GM23248 (cell line): Measurements from ENCODE around the gene ACLY. TPM values are rescaled to one million over a fixed set of nuclear protein-coding genes. Genes with fewer than 3 reads are reported as not detected.
A peak's percentile ranks its signal among the peaks of the same experiment; 100 is the strongest.

Experiments used
- DNase-seq: peaks from one replicate; pipeline ENCODE4 v3.0.0-alpha.2; 2015
- H2AFZ ChIP-seq: fragments of 200-600 bp; sonication (generic); 2 replicates; pipeline ENCODE4 v1.6.1; 2016; ENCODE audit warnings: antibody characterized with exemption
- H3F3A ChIP-seq: fragments of 200-600 bp; sonication (generic); 2 replicates; pipeline ENCODE4 v1.6.1; 2016; ENCODE audit warnings: mild to moderate bottlenecking, antibody characterized with exemption, mixed run types; ENCODE audit not compliant: insufficient read depth
- H3K27ac ChIP-seq: fragments of 200-600 bp; sonication (generic); 2 replicates; pipeline ENCODE4 v1.5.1; 2016; ENCODE audit warnings: mild to moderate bottlenecking
- H3K27me3 ChIP-seq: fragments of 200-600 bp; sonication (generic); replicated peaks from 2 replicates; pipeline ENCODE4 v1.6.1; 2016; ENCODE audit warnings: mild to moderate bottlenecking; ENCODE audit not compliant: insufficient read depth
- H3K36me3 ChIP-seq: fragments of 200-600 bp; sonication (generic); 2 replicates; pipeline ENCODE4 v1.6.1; 2016; ENCODE audit warnings: low read depth, mild to moderate bottlenecking
- H3K4me1 ChIP-seq: fragments of 200-600 bp; sonication (generic); 2 replicates; pipeline ENCODE4 v1.6.1; 2016; ENCODE audit warnings: mild to moderate bottlenecking; ENCODE audit not compliant: insufficient read depth
- H3K4me2 ChIP-seq: fragments of 200-600 bp; sonication (generic); one replicate; pipeline ENCODE4 v1.6.1; 2016; ENCODE audit warnings: mild to moderate bottlenecking; ENCODE audit not compliant: unreplicated experiment
- H3K4me3 ChIP-seq: fragments of 200-600 bp; sonication (generic); 2 replicates; pipeline ENCODE4 v1.5.1; 2016; ENCODE audit warnings: mild to moderate bottlenecking
- H3K79me2 ChIP-seq: fragments of 200-600 bp; sonication (generic); 2 replicates; pipeline ENCODE4 v1.6.1; 2016; ENCODE audit warnings: mild to moderate bottlenecking; ENCODE audit not compliant: insufficient read depth
- H3K9ac ChIP-seq: fragments of 200-600 bp; sonication (generic); 2 replicates; pipeline ENCODE4 v1.6.1; 2016; ENCODE audit warnings: mild to moderate bottlenecking
- H3K9me2 ChIP-seq: fragments of 200-600 bp; sonication (generic); 2 replicates; pipeline ENCODE4 v1.6.1; 2016; ENCODE audit warnings: mixed run types, mild to moderate bottlenecking, moderate library complexity; ENCODE audit not compliant: insufficient read depth
- H3K9me3 ChIP-seq: fragments of 200-600 bp; sonication (generic); one replicate; pipeline ENCODE4 v1.6.1; 2017; ENCODE audit warnings: low read depth
- H4K20me1 ChIP-seq: fragments of 200-600 bp; sonication (generic); 2 replicates; pipeline ENCODE4 v1.6.0; 2016; ENCODE audit not compliant: insufficient read depth
- EZH2 ChIP-seq: fragments of 200-600 bp; sonication (generic); IDR thresholded peaks from 2 replicates; pipeline ENCODE4 v1.6.1; 2018; ENCODE audit warnings: antibody characterized with exemption, mild to moderate bottlenecking; ENCODE audit not compliant: insufficient read depth, poor library complexity, severe bottlenecking
- EZH2phosphoT487 ChIP-seq: fragments of 200-600 bp; sonication (generic); IDR thresholded peaks from 2 replicates; pipeline ENCODE4 v1.6.1; 2018; ENCODE audit warnings: antibody characterized with exemption, moderate library complexity, mild to moderate bottlenecking, low read depth; ENCODE audit not compliant: insufficient read depth
- WGBS, 2 experiments: methylation state at CpG; one replicate each; pipeline ENCODE4 v1.1.6; 2015 to 2017; ENCODE audit warnings: low lambda C conversion rate in 2 of 2, low coverage in 1 of 2; ENCODE audit errors: missing lambda C conversion rate in 2 of 2; 5-methylcytosine and 5-hydroxymethylcytosine counted together
- in situ Hi-C: fragments of 300-500 bp; cut with MboI; formaldehyde crosslinking; loops from 2 replicates; pipeline ENCODE4 v1.15.0; 2020
- polyA plus RNA-seq: library from polyadenylated mRNA; unstranded; fragments of >200 nt; fragmentation: Nextera tagmentation; extraction: Ambion mirVana; gene quantifications from 2 replicates; pipeline ENCODE4 v1.2.1, GENCODE V29; 2016
- total RNA-seq: library from RNA; depleted of rRNA; stranded (reverse); fragments of >200 nt; shearing (Covaris generic); gene quantifications from 2 replicates; pipeline ENCODE4 v1.2.3, GENCODE V29; 2014

The ACLY gene
- total and polyA plus RNA-seq, 2 experiments from 2014 or later = 101 to 144 TPM

GRCh38 chr17:41966463-41967140, 47.9 kb upstream of the ACLY start, which contains the start of gene CNP:
Gene CNP (plus strand): TSS chr17:41966795. CDS start chr17:41966885, 90 bp downstream.
- peaks cover 4% of the 10 kb centered on the region; the same call in 1 of the 2 replicates for H3K36me3 ChIP-seq
- in situ Hi-C loops = loop anchor here (10.0 kb wide), 1 partner anchor 148 kb away; the partner anchor contains the start of gene DHX58
- peak within 1 kb of the TSS; percentile 95 for H3K9ac ChIP-seq
- H3K4me3 ChIP-seq = peak within 1 kb of the TSS; percentile 88
- H3K27ac ChIP-seq = peak within 1 kb of the TSS; percentile 77
- 2% methylated on average over 24 to 71 of the region's 71 CpGs for WGBS, 2 experiments
- peaks cover 9% of the 10 kb centered on the region for H3F3A ChIP-seq
- peak within 1 kb of the TSS; percentile 87 for H2AFZ ChIP-seq
- H4K20me1 ChIP-seq = no peaks in the 10 kb centered on the region
- H3K79me2 ChIP-seq = peaks cover 50% of the 10 kb centered on the region
- H3K9me3 ChIP-seq = no peaks in the 10 kb centered on the region
- H3K9me2 ChIP-seq = no peaks in the 10 kb centered on the region
- peak within 1 kb of the TSS; percentile 92 for H3K4me2 ChIP-seq
- peak; percentile 98 for DNase-seq
- no peak for TF ChIP-seq EZH2phosphoT487
- no peak for TF ChIP-seq EZH2
- no peaks in the 10 kb centered on the region for H3K27me3 ChIP-seq
- peaks cover 13% of the 10 kb centered on the region for H3K4me1 ChIP-seq

DNA sequence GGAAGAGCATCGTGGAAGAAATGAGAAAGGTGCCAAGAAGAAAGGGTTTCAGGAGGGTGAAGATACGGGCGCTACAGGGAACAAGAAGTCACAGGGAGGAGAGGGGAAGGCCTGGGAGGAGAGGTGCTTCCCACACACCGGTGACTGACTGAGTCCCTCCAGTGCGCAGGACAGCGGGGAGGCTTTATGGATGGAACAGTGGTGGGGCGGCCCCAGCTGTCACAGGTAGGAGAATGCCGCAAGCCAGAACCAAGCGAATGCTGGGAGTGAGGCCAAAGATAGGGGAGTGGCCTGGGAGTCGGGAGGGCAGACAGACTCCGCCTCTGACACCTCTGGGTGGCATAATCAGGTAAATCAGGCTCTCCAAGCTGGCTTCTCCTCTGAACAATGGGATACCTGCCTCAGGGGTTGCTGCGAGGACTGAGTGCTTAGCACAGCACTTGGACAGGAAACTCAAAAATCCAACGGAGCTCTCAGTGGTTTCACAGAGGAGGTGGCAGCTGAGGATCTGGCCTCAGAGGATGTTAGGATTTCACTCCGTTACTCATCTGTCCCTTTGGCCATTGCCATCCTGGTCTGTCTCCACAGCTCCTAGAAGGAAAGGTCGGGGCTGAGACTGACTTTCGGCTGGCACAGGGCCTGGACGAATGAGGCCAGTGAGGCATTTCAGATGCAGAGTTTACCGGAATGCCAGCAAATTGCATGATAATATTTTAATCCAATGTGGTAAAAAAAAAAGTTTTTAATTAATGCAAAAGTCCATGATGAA, 47.1 kb upstream of the ACLY start:
- H3K9me2 ChIP-seq = no peaks in the 10 kb centered on the region
- 10 to 11% methylated on average over 17 to 18 of the region's 18 CpGs for WGBS, 2 experiments
- H3F3A ChIP-seq = peaks cover 9% of the 10 kb centered on the region
- H3K4me3 ChIP-seq = peak overlapping the region; percentile 88
- H3K9ac ChIP-seq = peak overlapping the region; percentile 95
- no peaks in the 10 kb centered on the region for H3K27me3 ChIP-seq
- in situ Hi-C loops = loop anchor here (10.0 kb wide), 1 partner anchor 149 kb away; the partner anchor contains the start of gene DHX58
- peak overlapping the region; percentile 92 for H3K4me2 ChIP-seq
- H2AFZ ChIP-seq = peak overlapping the region; percentile 87
- H3K79me2 ChIP-seq = peaks cover 42% of the 10 kb centered on the region
- no peaks in the 10 kb centered on the region for H3K9me3 ChIP-seq
- TF ChIP-seq EZH2 (no peak), EZH2phosphoT487 (no peak)
- DNase-seq = peak; percentile 79
- H4K20me1 ChIP-seq = no peaks in the 10 kb centered on the region
- peaks cover 4% of the 10 kb centered on the region; the same call in 1 of the 2 replicates for H3K36me3 ChIP-seq
- H3K27ac ChIP-seq = peak overlapping the region; percentile 69
- peaks cover 13% of the 10 kb centered on the region for H3K4me1 ChIP-seq

DNA sequence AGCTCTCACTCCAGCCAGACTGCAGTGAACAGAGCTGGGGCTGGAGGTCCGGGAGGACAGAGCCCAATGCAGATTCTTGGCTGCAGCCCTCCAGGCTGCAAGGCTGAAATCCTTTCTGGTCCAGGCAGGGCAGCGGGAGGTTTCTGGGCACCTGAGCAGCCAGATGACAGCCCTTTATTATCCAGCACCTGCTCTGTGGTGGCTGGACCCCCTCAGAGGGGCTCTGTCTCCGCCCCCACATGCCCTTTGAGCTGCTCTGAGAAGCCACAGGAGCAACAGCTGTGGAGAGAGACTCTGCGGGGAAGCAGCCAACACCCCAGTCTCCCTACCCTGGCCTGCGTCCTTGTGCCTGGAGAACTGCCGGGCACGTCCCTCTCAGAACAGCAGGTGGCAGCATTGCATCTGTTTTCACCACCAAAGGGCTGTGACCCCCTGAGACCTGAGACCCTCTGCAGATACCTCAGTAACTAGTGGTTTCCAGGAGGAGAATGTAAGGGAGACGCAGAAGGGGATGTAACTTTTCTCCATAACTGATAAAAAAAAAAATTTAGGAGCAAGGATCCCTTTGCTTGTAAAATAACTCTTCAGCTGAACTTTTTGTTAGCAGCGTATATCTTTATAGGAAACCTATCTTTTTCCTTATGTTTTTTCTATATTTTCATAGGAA, 44.1 kb upstream of the ACLY start:
- Histone ChIP-seq H3K36me3 (no peaks in the 10 kb centered on the region), H3K9ac (no peak overlapping the region), H3K27me3 (no peaks in the 10 kb centered on the region), H3K4me3 (no peak overlapping the region), H3K9me2 (no peaks in the 10 kb centered on the region), H4K20me1 (no peaks in the 10 kb centered on the region), H3K4me1 (peaks cover 13% of the 10 kb centered on the region), H3K9me3 (no peaks in the 10 kb centered on the region), H3K4me2 (no peak overlapping the region), H3K27ac (no peak overlapping the region), H3F3A (peaks cover 9% of the 10 kb centered on the region; the same call in 1 of the 2 replicates), H3K79me2 (peaks cover 12% of the 10 kb centered on the region), H2AFZ (no peak overlapping the region)
- DNase-seq = peak; percentile 74
- in situ Hi-C loops = loop anchor here (10.0 kb wide), 1 partner anchor 152 kb away; the partner anchor contains the start of gene DHX58
- TF ChIP-seq EZH2phosphoT487 (no peak), EZH2 (no peak)
- WGBS, 2 experiments = 21 to 23% methylated on average over 9 of the region's 9 CpGs

GRCh38 chr17:41962111-41962510, 43.4 kb upstream of the ACLY start:
- in situ Hi-C loops = loop anchor here (10.0 kb wide), 1 partner anchor 153 kb away; the partner anchor contains the start of gene DHX58
- Histone ChIP-seq H3K4me2 (no peak overlapping the region), H3K27me3 (no peaks in the 10 kb centered on the region), H3K36me3 (no peaks in the 10 kb centered on the region), H3K79me2 (peaks cover 5% of the 10 kb centered on the region), H3K9me2 (no peaks in the 10 kb centered on the region), H3K4me1 (peaks cover 15% of the 10 kb centered on the region), H2AFZ (no peak overlapping the region), H3K4me3 (no peak overlapping the region), H3F3A (peaks cover 9% of the 10 kb centered on the region; the same call in 1 of the 2 replicates), H3K9ac (no peak overlapping the region), H4K20me1 (no peaks in the 10 kb centered on the region), H3K9me3 (no peaks in the 10 kb centered on the region), H3K27ac (no peak overlapping the region)
- TF ChIP-seq EZH2phosphoT487 (no peak), EZH2 (no peak)
- no peak for DNase-seq
- WGBS, 2 experiments = 68 to 81% methylated on average over 5 of the region's 5 CpGs
